Left kidney (tissue), 2 donors: Measurements from ENCODE around the gene LRIG1. TPM values are rescaled to one million over a fixed set of nuclear protein-coding genes. Genes with fewer than 3 reads are reported as not detected.
"Not testable (repeated sequence)": the region's sequence is repeated elsewhere in the genome, so short reads cannot be mapped to it uniquely, and the experiment has no call there.

Source experiments
- DNase-seq: peaks from one replicate; pipeline ENCODE4 v3.0.0-alpha.2; 2013
- polyA plus RNA-seq: library from polyadenylated mRNA; unstranded; fragments of 120-200 nt; gene quantifications from one replicate; pipeline ENCODE4 v1.2.1, GENCODE V29; 2013; ENCODE audit not compliant: insufficient read length

LRIG1 gene
- polyA plus RNA-seq, 1 donor = 25.8 TPM

GRCh38 chr3:66421144-66421543 lies 79.7 kb downstream of the LRIG1 start:
- DNase-seq = not testable (repeated sequence)

- DNase-seq = no peak
These were observed 81.8 kb downstream of the LRIG1 start for GRCh38 chr3:66419036-66419435.

GRCh38 chr3:66418475-66418931 lies 82.3 kb downstream of the LRIG1 start:
- DNase-seq = no peak

GRCh38 chr3:66416556-66417304 lies 84.1 kb downstream of the LRIG1 start:
- no peak for DNase-seq

GRCh38 chr3:66415867-66416428 lies 84.9 kb downstream of the LRIG1 start:
- DNase-seq = no peak

GRCh38 chr3:66414846-66415245 lies 86.0 kb downstream of the LRIG1 start:
- no peak for DNase-seq

- no peak for DNase-seq
These were observed 87.6 kb downstream of the LRIG1 start for GRCh38 chr3:66413151-66413751.

- no peak for DNase-seq
These were observed 88.6 kb downstream of the LRIG1 start for GRCh38 chr3:66411961-66412887.

GRCh38 chr3:66411474-66411873 lies 89.3 kb downstream of the LRIG1 start:
- no peak for DNase-seq

- no peak for DNase-seq
These were observed 89.8 kb downstream of the LRIG1 start for GRCh38 chr3:66410976-66411375.

GRCh38 chr3:66409771-66410754 lies 90.8 kb downstream of the LRIG1 start:
- no peak for DNase-seq

- no peak for DNase-seq
These were observed 93.1 kb downstream of the LRIG1 start for GRCh38 chr3:66407611-66408218.

- DNase-seq = no peak
These were observed 93.8 kb downstream of the LRIG1 start for GRCh38 chr3:66406831-66407610.

- no peak for DNase-seq
These were observed 94.7 kb downstream of the LRIG1 start for GRCh38 chr3:66406163-66406562.

GRCh38 chr3:66405701-66406091 lies 95.1 kb downstream of the LRIG1 start:
- DNase-seq = no peak

GRCh38 chr3:66404903-66405700 lies 95.7 kb downstream of the LRIG1 start:
- no peak for DNase-seq

GRCh38 chr3:66404197-66404596 lies 96.6 kb downstream of the LRIG1 start:
- DNase-seq = no peak

- DNase-seq = no peak
These were observed 97.4 kb downstream of the LRIG1 start for GRCh38 chr3:66403323-66403990.
